ENCODE measurements around the gene MYZAP.

The MYZAP gene

GRCh38 chr15:57563416-57563815, 28.3 kb upstream of the MYZAP start:
- no peak for DNase-seq

DNA sequence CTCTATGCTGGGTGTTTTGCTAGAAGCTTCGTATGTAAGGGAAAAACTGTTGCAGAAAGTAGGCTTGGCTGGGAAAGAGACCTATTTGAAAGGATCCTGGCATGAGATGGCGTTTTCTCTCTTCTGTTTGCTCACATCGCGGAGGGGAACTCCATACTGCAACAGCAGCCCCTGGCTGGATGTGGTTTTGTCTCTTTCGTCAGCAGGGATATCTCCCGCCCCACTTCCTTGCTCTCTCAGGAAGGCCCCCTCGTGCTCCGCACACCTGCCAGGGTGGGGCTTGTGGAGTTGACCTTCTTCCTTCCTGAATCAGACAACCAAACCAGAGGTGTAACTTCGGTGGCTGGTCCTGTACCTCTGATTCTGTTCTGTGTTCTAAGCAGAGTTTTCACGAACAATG, 26.4 kb upstream of the MYZAP start:
- no peak for DNase-seq

DNA sequence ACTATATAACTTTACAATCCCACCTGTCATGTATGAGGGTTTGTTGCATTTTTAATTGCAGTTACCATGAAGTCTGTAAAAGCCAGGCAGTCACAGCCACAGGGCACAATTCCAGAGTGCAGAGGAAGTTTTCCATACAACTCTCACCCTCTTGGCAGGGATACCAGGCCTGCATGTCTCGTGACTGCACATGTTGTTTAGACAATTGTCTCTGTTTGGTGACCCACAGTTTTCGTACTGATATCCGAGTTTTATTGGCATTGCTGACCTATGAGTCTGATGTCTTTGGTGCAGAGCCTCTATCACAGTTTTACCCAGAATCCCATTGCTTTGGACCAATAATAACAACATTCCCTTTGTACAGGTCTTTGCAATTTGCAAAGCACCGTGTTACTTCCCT, 24.9 kb upstream of the MYZAP start:
- DNase-seq = no peak

DNA sequence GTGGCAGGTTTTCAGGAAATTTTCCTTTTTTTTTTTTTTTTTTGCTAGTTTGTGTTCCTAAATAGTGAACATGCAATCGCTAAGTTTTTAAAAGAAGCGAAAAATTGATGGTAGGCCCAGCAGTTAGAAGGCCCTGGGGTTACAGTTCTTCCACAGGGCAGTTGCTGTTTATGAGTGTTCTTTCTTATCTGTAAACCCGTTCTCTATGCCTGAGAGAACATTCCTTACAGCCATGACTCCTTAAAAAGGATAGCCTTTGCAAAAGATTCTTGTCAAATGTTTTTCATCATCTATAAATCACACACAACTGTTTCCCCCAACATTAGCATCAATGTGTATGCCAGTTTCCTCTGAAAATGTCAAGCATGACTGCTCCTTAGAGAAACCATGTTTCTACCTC, 23.8 kb upstream of the MYZAP start:
- DNase-seq = no peak

- no peak for DNase-seq
Measured at GRCh38 chr15:57568299-57568698, 23.4 kb upstream of the MYZAP start.

GRCh38 chr15:57570340-57570739, 21.4 kb upstream of the MYZAP start:
- DNase-seq = no peak

DNA sequence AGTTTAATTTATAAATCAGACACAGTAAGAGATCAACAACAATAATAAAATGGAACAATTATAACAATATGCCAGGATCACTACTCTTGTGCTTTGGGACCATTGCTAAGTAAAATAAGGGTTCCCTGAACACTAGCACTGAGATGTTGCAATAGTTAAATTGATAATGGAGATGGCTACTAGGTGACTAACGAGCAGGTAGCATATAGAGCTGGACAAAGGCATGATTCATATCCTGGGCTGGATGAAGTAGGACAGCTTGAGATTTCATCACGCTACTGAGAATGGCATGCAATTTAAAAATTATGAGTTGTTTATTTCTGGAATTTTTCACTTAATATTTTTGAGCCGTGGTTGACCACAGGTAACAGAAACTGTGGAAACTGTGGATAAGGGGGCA, 20.7 kb upstream of the MYZAP start:
- DNase-seq = no peak

DNA sequence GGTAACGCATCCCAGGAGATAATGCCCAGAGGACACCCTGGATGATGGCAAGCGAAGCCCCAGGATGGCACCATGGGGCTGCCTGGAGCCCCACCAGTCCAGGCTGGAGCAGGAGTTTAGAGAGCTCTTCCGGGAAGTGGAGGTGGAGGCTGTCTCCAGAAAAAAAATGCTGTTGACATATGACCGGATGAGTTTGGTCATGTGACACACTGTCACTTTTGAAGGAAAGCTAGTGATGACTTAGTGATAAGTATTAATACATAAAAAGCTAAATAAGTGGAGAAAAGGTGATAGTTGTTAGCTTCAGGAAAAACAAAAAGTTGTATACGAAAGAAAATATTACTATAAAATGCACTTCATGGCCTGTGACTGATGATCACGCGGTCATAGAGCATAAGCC, 20.0 kb upstream of the MYZAP start:
- no peak for DNase-seq

GRCh38 chr15:57572468-57572867, 19.2 kb upstream of the MYZAP start:
- DNase-seq = no peak

- no peak for DNase-seq
Measured at GRCh38 chr15:57573151-57573550, 18.6 kb upstream of the MYZAP start.

DNA sequence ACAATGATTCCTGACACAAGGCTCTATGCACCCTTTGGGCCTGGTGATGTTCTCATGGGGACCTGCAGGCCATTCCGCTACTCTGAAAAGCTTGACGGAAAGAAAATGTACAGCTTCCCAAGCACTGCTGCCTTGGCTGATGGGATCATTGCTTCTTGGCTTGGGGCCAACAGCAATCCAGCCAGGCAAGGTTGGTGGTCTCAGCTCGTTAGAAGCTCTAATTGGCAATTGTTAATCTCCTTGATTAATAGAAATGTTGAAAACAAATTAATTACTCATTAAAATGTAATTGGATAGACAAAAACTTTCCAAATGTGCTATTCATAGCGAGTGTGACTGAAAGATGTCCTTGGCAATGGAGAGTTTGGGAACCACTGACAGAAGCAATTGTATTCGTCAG, 16.3 kb upstream of the MYZAP start:
- no peak for DNase-seq

DNA sequence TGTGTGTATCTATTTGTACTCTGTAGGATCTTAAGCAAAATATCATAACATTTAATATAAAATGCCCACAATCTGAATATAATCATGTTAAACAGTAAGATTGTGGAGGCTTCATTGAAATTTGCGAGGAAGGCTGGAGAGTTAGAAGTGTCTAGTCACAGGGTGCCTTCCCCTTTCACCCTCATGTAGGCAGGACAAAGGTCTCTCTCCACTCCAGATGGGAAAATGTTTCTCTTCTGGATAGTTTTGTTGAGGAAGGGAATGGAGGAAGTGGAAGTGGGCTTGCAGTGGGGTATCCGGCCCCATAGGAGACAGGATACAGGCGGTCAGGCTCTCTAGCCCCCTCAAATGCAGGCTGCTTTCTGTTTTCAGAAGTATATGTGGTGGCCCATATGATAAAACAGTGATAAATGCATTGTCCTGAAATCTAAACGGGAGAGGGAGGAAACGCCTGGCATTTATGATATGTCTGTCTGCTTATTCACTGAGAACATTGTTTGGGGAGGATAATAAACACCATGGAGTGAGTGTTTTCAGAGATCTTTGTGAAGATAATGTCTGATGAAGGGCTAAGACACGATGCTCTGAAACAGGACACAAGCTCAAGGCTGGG, 13.3 kb upstream of the MYZAP start:
- no peak for DNase-seq

- DNase-seq = no peak
Measured at GRCh38 chr15:57580428-57580827, 11.3 kb upstream of the MYZAP start.

DNA sequence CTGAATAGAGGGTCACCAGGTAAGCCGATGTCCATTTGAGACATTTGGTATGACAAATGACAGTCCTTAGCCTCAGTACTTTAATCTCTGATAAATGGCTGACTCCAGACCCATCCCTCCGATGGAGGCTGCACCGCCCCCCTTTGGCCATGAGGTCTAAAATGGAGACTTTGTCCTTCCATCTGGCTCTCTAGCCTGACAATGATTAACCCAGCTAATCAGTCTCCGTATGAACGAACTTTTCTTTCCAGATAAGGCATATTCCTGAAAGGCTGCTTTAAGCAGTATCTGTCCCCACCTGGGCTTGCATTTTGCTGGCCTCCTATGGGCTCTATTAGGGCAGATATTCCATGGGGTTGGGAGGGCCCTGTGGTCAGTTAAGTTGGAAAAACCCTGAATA, 10.8 kb upstream of the MYZAP start:
- DNase-seq = no peak

- DNase-seq = no peak
Measured at GRCh38 chr15:57582090-57582489, 9.6 kb upstream of the MYZAP start.

DNA sequence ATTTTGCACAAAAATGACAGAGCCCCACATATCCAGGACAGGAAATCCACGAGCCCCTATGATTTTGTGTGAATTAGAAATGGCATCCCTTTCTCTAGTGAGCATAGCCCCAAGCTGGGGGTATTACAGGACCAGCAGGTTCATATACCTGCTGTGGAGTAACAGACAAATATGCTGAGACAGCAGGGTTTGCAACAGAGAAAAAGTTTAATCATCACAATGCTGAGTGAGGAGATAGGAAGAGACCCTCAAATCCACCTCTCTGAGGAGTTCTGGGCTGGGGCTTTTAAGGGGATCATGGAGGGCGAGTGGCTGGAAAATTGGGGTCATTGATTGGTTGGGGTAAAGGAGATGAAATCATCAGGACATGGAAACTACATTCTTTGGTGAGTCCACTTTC, 8.4 kb upstream of the MYZAP start:
- no peak for DNase-seq

DNA sequence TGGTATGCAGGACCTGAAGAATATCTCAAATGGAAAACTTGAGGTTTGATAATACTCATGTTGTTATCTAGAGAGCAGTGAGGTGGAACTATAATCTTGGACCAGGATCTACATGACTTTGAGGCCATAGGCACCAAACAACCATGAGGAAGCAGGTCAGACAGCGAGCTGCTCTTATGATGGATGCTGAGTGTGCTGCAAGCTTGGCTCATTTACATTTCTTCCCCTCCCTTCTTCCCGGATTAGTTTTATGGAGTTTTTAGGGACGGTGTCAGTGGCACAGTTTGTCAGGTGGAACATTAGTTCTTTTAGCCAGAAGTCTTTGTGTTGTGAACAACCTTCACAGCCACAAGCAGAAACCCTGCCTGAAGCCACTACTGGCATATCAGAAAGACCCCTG, 8.0 kb upstream of the MYZAP start:
- no peak for DNase-seq

- DNase-seq = no peak
Measured at GRCh38 chr15:57586661-57587424, 4.9 kb upstream of the MYZAP start.

GRCh38 chr15:57589281-57589680, 2.4 kb upstream of the MYZAP start:
- no peak for DNase-seq

DNA sequence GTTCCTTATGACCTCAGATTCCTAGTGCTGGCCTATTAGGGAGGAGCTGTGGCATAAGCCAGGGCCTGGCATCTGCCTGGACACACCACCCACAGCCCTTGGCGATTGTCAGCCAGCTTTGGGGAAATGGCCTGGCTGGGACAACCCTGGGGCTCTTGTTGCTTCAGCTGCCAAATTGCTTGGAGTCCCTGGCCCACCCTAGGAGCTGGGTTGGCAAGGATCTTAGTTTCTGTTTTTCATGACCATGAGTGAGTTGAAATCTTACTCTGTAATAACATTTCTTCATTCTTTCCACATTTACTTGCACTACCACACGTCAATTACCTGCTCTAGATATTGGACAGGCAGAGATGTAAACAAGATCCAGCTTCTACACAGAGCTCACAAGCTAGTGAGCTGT, 1.9 kb upstream of the MYZAP start:
- no peak for DNase-seq

- no peak for DNase-seq
Measured at GRCh38 chr15:57591237-57591821, 375 bp upstream of the MYZAP start.

DNA sequence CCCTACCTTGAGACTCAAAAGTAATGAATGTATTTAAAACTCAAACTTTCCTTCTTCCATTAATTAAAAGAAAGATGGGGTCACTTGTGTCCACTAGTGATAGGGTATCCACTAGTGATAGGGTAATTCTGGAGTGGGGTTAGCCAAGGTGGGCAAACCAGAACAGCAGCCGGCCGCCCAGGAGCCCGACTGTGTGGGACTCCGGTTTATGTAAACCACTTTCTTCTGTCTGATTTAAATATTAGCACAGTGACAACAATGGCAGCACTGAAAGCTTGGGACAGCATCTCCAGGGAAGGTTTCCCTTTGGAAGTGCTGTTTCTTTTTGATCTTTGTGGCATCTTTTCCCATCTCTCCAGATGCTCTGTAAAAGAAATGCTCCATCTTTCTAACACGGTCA, 722 bp downstream of the MYZAP start:
- DNase-seq = no peak

GRCh38 chr15:57592836-57593420, 1.2 kb downstream of the MYZAP start:
- no peak for DNase-seq

DNA sequence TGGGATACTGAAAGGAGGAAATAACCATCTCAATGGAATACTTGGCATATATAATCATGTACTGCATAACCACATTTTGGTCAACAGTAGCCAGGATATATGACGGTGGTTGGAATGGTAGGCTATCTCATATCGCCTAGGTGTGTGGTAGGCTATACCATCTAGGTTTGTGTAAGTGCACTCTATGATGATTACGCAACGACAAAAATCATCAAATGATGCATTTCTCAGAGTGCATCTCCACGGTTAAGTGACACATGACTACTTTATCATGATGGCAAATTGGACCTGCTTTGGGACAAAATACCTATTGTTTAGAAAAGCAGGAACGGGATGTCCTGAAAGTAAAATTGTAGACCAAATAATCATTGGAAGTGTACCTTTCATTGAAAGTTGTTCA, 2.8 kb downstream of the MYZAP start:
- DNase-seq = no peak
